Ovary (tissue), 9 donors: ENCODE data around the gene PCBP1. TPM values are rescaled to one million over a fixed set of nuclear protein-coding genes. Genes with fewer than 3 reads are reported as not detected.

ENCODE experiments used
- DNase-seq, 5 donors: peaks; one replicate each; pipeline ENCODE4 v3.0.0-alpha.2; 2019 to 2020
- H3K27ac ChIP-seq, 2 donors: fragments of 200-600 bp; one replicate each; pipeline versions ENCODE4 v1.5.1 to v1.8.0; 2019 to 2022
- H3K27me3 ChIP-seq: fragments of 200-600 bp; one replicate; pipeline ENCODE4 v1.8.0; 2022
- H3K36me3 ChIP-seq: fragments of 200-600 bp; sonication (generic); one replicate; pipeline ENCODE4 v1.5.1; 2019
- H3K4me1 ChIP-seq: one replicate; pipeline ENCODE4 v1.8.1; 2013; ENCODE audit warnings: mild to moderate bottlenecking, moderate library complexity; ENCODE audit not compliant: insufficient read depth
- H3K4me3 ChIP-seq: fragments of 200-600 bp; sonication (generic); one replicate; pipeline ENCODE4 v1.5.1; 2017
- H3K9me3 ChIP-seq, 2 donors: fragments of 200-600 bp in 1 of 2; sonication (generic) in 1 of 2; one replicate each; pipeline versions ENCODE4 v1.5.1 to v1.8.1; 2013 to 2019; ENCODE audit warnings: mild to moderate bottlenecking in 1 of 2, moderate library complexity in 1 of 2
- CTCF ChIP-seq, 3 donors: fragments of 450-650 bp in 2 of 3; fragments of 200-600 bp in 1 of 3; IDR thresholded peaks; one replicate each; pipeline versions ENCODE4 v1.5.1 to v1.8.0; 2016 to 2022; ENCODE audit warnings: antibody characterized with exemption in 3 of 3, mild to moderate bottlenecking in 1 of 3
- EP300 ChIP-seq: sonication (generic); formaldehyde crosslinking; IDR thresholded peaks from one replicate; pipeline ENCODE4 v1.6.1; 2017; ENCODE audit warnings: antibody characterized with exemption
- POLR2A ChIP-seq: fragments of 450-650 bp; IDR thresholded peaks from one replicate; pipeline ENCODE4 v1.6.1; 2017; ENCODE audit warnings: antibody characterized with exemption, mild to moderate bottlenecking, moderate library complexity
- WGBS, 3 donors: extraction: QIAGEN DNeasy Blood & Tissue Kit in 1 of 3; methylation state at CpG; one replicate each; pipeline versions ENCODE4 v1.1.5 to v1.1.7; 2013 to 2017; 5-methylcytosine and 5-hydroxymethylcytosine counted together
- intact Hi-C, 4 donors: fragments of 100-400 bp; cut with DNase I; formaldehyde crosslinking; loops; one replicate each; pipeline versions ENCODE4 v1.11.0 to v1.15.1; 2022 to 2023
- polyA plus RNA-seq, 2 donors: library from polyadenylated mRNA; stranded (reverse); fragments of 200-250 nt in 1 of 2; fragments of 350-450 nt in 1 of 2; fragmentation: Illumina TruSeq in 1 of 2; extraction: RNeasy Lipid Tissue Mini Kit (QIAGEN cat#74804) in 1 of 2; gene quantifications; one replicate each; pipeline ENCODE4 v1.2.3, GENCODE V29; 2013 to 2014
- total RNA-seq, 7 donors: library from RNA; depleted of rRNA in 2 of 7; stranded (reverse); fragments of >200 nt in 2 of 7; fragmentation: NEBNext Ultra II Directional in 3 of 7; extraction: Animal tissue kit (Norgen Biotek cat#: 25700) in 3 of 7; gene quantifications; one replicate each; pipeline versions ENCODE4 v1.1.0 to v1.2.4, GENCODE V29; 2016 to 2023
- donor health status: DM: no; HTN: no; CAD: no; lungs with moderate emphysema.
- donor health status: DM: no; HTN: no; CAD: no.
- donor health status: Bipolar disorder and iron deficiency.
- donor health status: DM: yes; HTN: yes; CAD: no.
- donor health status: DM: no; HTN: no; CAD: no.
- donor health status: DM: yes; HTN: yes; CAD: no.

PCBP1 gene
- total and polyA plus RNA-seq, 9 donors, result 77.1 to 302 (median 267) TPM

GRCh38 chr2:70089220-70089982 lies 2.1 kb downstream of the PCBP1 start:
- intact Hi-C loops, result loop anchor here in 3 of 4 donors (2.0 to 10.0 kb wide), 7 partner anchors 33 to 205 kb away; partner anchors contain the start of genes MXD1 (in 1 of the 3) and SNRPG (in 1 of the 3)
- H3K27ac ChIP-seq, result peak overlapping the region; percentile 99 to 100
- no peaks in the 10 kb centered on the region for H3K36me3 ChIP-seq
- 8 to 13% (median 12%) methylated on average over 11 of the region's 11 CpGs for WGBS, 3 donors
- peaks cover 8% of the 10 kb centered on the region for H3K4me1 ChIP-seq
- DNase-seq, result peak in 1 of 5 donors; percentile 44
- no peaks in the 10 kb centered on the region for H3K27me3 ChIP-seq
- peak overlapping the region; percentile 61 for H3K4me3 ChIP-seq
- TF ChIP-seq POLR2A (no peak), EP300 (no peak), CTCF (IDR thresholded peaks at IDR 0.05) (no peak)
- no peaks in the 10 kb centered on the region for H3K9me3 ChIP-seq

GRCh38 chr2:70089983-70090525 lies 2.8 kb downstream of the PCBP1 start:
- Histone ChIP-seq H3K27me3 (no peaks in the 10 kb centered on the region), H3K4me1 (peaks cover 7% of the 10 kb centered on the region), H3K27ac (peak overlapping the region in 1 of 2 donors; percentile 99), H3K9me3 (no peaks in the 10 kb centered on the region), H3K36me3 (no peaks in the 10 kb centered on the region), H3K4me3 (peak overlapping the region; percentile 61)
- 50 to 55% (median 51%) methylated on average over 6 of the region's 6 CpGs for WGBS, 3 donors
- no peak for DNase-seq
- intact Hi-C loops, result loop anchor here in 3 of 4 donors (2.0 to 10.0 kb wide), 7 partner anchors 32 to 205 kb away; partner anchors contain the start of genes MXD1 (in 1 of the 3) and SNRPG (in 1 of the 3)
- TF ChIP-seq POLR2A (no peak), EP300 (no peak), CTCF (IDR thresholded peaks at IDR 0.05) (no peak)

DNA sequence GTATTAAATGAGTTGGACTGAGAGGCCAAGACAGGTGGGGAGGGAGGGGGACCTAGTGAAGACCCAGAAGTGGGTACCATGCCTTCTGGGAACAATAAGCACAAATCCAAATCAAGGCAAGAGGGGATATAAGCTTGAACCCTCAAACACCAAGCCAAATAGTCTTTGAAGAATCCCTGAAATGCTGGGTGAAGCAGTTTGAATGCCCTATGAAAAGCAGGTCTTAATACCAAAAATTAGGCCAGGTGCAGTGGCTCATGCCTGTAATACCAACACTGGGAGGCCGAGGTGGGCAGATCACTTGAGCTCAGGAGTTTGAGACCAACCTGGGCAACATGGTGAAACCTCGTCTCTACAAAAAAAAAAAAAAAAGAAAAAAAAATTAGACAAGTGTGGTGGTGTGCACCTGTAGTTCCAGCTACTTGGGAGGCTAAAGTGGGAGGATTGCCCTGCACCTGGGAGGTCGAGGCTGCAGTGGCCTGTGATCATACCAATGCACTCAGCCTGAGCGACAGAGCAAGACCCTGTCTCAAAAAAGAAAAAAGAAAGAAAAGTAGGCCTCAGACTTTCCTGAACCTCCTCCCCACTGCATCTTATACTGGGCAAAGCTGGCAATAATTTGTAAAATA lies 3.5 kb downstream of the PCBP1 start:
- H3K4me1 ChIP-seq, result peaks cover 6% of the 10 kb centered on the region
- no peak overlapping the region for H3K4me3 ChIP-seq
- H3K27ac ChIP-seq, result no peak overlapping the region
- TF ChIP-seq CTCF (IDR thresholded peaks at IDR 0.05), result no peak
- TF ChIP-seq EP300, result no peak
- TF ChIP-seq POLR2A, result no peak
- DNase-seq, result no peak
- H3K9me3 ChIP-seq, result no peaks in the 10 kb centered on the region
- WGBS, 3 donors, result 85 to 91% (median 89%) methylated on average over 4 of the region's 4 CpGs
- H3K36me3 ChIP-seq, result no peaks in the 10 kb centered on the region
- intact Hi-C loops, result no loop called here
- no peaks in the 10 kb centered on the region for H3K27me3 ChIP-seq

GRCh38 chr2:70091364-70091763 lies 4.1 kb downstream of the PCBP1 start:
- intact Hi-C loops, result no loop called here
- 64 to 69% (median 64%) methylated on average over 2 of the region's 2 CpGs for WGBS, 3 donors
- H3K36me3 ChIP-seq, result no peaks in the 10 kb centered on the region
- no peaks in the 10 kb centered on the region for H3K9me3 ChIP-seq
- TF ChIP-seq CTCF (IDR thresholded peaks at IDR 0.05), result no peak
- TF ChIP-seq POLR2A, result no peak
- no peak for TF ChIP-seq EP300
- H3K4me1 ChIP-seq, result peaks cover 6% of the 10 kb centered on the region
- no peaks in the 10 kb centered on the region for H3K27me3 ChIP-seq
- no peak overlapping the region for H3K27ac ChIP-seq
- DNase-seq, result no peak
- no peak overlapping the region for H3K4me3 ChIP-seq
